Measurements from ENCODE around the gene NLGN1.
A peak's percentile ranks its signal among the peaks of the same experiment; 100 is the strongest.

Gene NLGN1

DNA sequence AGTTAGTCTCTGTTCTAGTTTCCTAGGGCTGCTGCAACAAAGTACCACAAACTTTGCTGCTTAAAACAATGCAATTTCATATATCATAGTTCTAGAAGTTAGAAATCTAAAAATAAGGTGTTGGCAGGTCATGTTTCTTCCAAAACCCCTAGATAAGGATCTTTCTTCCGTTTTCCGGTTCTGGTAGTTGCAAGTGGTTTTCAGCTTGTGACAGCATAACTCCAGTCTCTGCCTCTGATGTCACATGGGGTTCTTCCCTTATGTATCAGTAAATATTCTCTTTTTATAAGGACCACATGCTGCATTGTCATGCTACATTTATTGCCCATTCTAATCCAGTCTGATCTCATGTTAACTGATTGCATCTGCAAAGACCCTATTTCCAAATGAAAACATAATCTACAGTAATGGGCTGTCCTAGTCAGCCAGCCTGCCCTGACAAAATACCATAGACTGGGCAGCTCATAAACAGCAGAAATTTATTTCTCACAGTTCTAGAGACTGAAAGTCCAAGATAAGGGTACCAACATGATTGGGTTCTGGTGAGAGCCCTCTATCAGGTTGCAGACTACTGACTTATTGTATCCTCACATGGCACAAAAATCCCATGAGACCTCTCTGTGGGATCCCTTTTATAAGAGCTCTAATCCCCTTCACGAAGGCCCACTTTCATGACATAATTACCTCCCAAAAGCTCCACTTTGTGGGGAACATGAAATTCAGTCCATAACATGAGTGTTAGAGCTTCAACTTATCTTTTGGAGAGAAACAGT lies 819.6 kb downstream of the NLGN1 start:
- H3K4ac ChIP-seq (ENCODE audit: low read depth, low read length), result no peak overlapping the region
- H3K18ac ChIP-seq (ENCODE audit: low read length), result no peak overlapping the region
- H4K12ac ChIP-seq (ENCODE audit: low read depth, low read length), result no peak overlapping the region
- H2AFZ ChIP-seq (ENCODE audit: insufficient read depth, low read length, poor library complexity), result no peak overlapping the region
- no peak overlapping the region for H3K23ac ChIP-seq (ENCODE audit: low read length)
- no CpG with 5 or more reads among the region's 3 CpGs for WGBS (ENCODE audit: extremely low coverage, insufficient coverage, insufficient read length)
- no peaks in the 10 kb centered on the region for H3K79me2 ChIP-seq (ENCODE audit: control insufficient read depth, insufficient read depth, low read length, poor library complexity)
- no peaks in the 10 kb centered on the region for H3K36me3 ChIP-seq (ENCODE audit: control insufficient read depth in 1 of 2, insufficient read depth in 2 of 2, low read length in 2 of 2)
- no peak overlapping the region for H2BK5ac ChIP-seq (ENCODE audit: low read depth, low read length, poor library complexity)
- no peak overlapping the region for H2AK5ac ChIP-seq (ENCODE audit: low read length)
- no peaks in the 10 kb centered on the region for H3K4me1 ChIP-seq (ENCODE audit: control insufficient read depth in 1 of 2, insufficient read depth in 2 of 2, low read length in 2 of 2)
- H3K4me3 ChIP-seq (ENCODE audit: low read depth, low read length), result no peak overlapping the region
- H3K79me1 ChIP-seq (ENCODE audit: low read length), result no peaks in the 10 kb centered on the region
- H3K4me2 ChIP-seq (ENCODE audit: low read length), result no peak overlapping the region
- H4K91ac ChIP-seq (ENCODE audit: low read depth, low read length), result no peak overlapping the region
- H3K27me3 ChIP-seq (ENCODE audit: insufficient read depth, low read length), result no peaks in the 10 kb centered on the region
- no peak overlapping the region for H2BK120ac ChIP-seq (ENCODE audit: insufficient read depth, low read length, poor library complexity)
- no peak overlapping the region for H3K9ac ChIP-seq (ENCODE audit: low read length)
- H3K9me3 ChIP-seq (ENCODE audit: insufficient read depth, low read depth, low read length), result no peaks in the 10 kb centered on the region
- no peak overlapping the region for H3K27ac ChIP-seq (ENCODE audit: low read depth, low read length)
- H4K8ac ChIP-seq (ENCODE audit: low read depth, low read length), result no peak overlapping the region
- H2BK12ac ChIP-seq (ENCODE audit: low read length), result no peak overlapping the region
- DNase-seq, result no peak
- H3K14ac ChIP-seq (ENCODE audit: low read length), result no peak overlapping the region

DNA sequence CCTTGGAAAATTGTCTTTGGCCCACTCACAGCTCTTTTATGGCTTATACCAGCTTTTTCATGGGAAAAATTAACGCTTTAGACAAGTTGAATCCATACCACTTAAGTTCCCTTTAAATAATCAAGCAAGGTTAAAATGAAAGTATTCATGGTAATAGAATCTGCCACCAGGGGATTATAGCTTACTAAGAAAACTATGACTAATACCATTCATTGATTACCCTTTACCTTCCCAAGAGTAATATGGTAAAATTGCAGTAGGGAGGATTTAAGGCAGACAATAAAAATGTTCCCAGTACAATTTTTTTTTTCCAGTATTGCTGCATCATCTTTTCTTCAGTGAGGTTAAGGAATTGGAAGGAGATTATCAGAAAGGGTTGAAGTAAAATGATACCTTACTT lies 820.5 kb downstream of the NLGN1 start:
- H3K14ac ChIP-seq (ENCODE audit: low read length), result no peak overlapping the region
- no peaks in the 10 kb centered on the region for H3K9me3 ChIP-seq (ENCODE audit: insufficient read depth, low read depth, low read length)
- no peak overlapping the region for H3K18ac ChIP-seq (ENCODE audit: low read length)
- no peak overlapping the region for H4K8ac ChIP-seq (ENCODE audit: low read depth, low read length)
- no peak overlapping the region for H3K9ac ChIP-seq (ENCODE audit: low read length)
- H3K4me1 ChIP-seq (ENCODE audit: control insufficient read depth in 1 of 2, insufficient read depth in 2 of 2, low read length in 2 of 2), result no peaks in the 10 kb centered on the region
- no peak overlapping the region for H2AFZ ChIP-seq (ENCODE audit: insufficient read depth, low read length, poor library complexity)
- H3K23ac ChIP-seq (ENCODE audit: low read length), result no peak overlapping the region
- no peak for DNase-seq
- no peak overlapping the region for H3K4me3 ChIP-seq (ENCODE audit: low read depth, low read length)
- no peaks in the 10 kb centered on the region for H3K79me2 ChIP-seq (ENCODE audit: control insufficient read depth, insufficient read depth, low read length, poor library complexity)
- no peaks in the 10 kb centered on the region for H3K36me3 ChIP-seq (ENCODE audit: control insufficient read depth in 1 of 2, insufficient read depth in 2 of 2, low read length in 2 of 2)
- no peak overlapping the region for H4K12ac ChIP-seq (ENCODE audit: low read depth, low read length)
- no peaks in the 10 kb centered on the region for H3K79me1 ChIP-seq (ENCODE audit: low read length)
- no peak overlapping the region for H4K91ac ChIP-seq (ENCODE audit: low read depth, low read length)
- H2AK5ac ChIP-seq (ENCODE audit: low read length), result no peak overlapping the region
- H2BK120ac ChIP-seq (ENCODE audit: insufficient read depth, low read length, poor library complexity), result no peak overlapping the region
- H3K27me3 ChIP-seq (ENCODE audit: insufficient read depth, low read length), result no peaks in the 10 kb centered on the region
- H2BK12ac ChIP-seq (ENCODE audit: low read length), result no peak overlapping the region
- no CpG with 5 or more reads among the region's 1 CpG for WGBS (ENCODE audit: extremely low coverage, insufficient coverage, insufficient read length)
- H3K4me2 ChIP-seq (ENCODE audit: low read length), result no peak overlapping the region
- no peak overlapping the region for H3K27ac ChIP-seq (ENCODE audit: low read depth, low read length)
- no peak overlapping the region for H3K4ac ChIP-seq (ENCODE audit: low read depth, low read length)
- H2BK5ac ChIP-seq (ENCODE audit: low read depth, low read length, poor library complexity), result no peak overlapping the region

DNA sequence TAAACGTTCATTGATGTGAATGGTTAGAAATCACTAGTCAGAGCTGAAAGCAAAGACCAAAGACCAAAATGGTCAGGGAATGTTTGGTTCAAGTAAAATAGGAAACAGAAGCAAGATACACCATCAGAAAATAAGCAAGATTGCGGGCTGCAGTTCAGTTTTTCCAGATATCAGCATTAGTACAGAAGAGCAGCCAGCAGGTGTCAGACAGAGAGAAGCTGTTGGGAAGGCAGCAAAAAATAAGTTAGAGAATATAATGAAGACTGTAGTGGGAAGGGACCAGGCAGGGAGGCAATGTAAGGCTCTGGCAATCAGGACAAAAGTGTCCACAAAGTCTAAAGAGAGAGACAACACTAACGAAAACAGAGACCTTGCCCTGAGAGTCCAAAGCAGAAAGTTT lies 822.2 kb downstream of the NLGN1 start:
- no peaks in the 10 kb centered on the region for H3K36me3 ChIP-seq (ENCODE audit: control insufficient read depth in 1 of 2, insufficient read depth in 2 of 2, low read length in 2 of 2)
- H3K4ac ChIP-seq (ENCODE audit: low read depth, low read length), result no peak overlapping the region
- no peak overlapping the region for H2AK5ac ChIP-seq (ENCODE audit: low read length)
- no peaks in the 10 kb centered on the region for H3K27me3 ChIP-seq (ENCODE audit: insufficient read depth, low read length)
- no peaks in the 10 kb centered on the region for H3K4me1 ChIP-seq (ENCODE audit: control insufficient read depth in 1 of 2, insufficient read depth in 2 of 2, low read length in 2 of 2)
- no peaks in the 10 kb centered on the region for H3K79me1 ChIP-seq (ENCODE audit: low read length)
- no peak overlapping the region for H4K91ac ChIP-seq (ENCODE audit: low read depth, low read length)
- H3K27ac ChIP-seq (ENCODE audit: low read depth, low read length), result no peak overlapping the region
- no peak overlapping the region for H2AFZ ChIP-seq (ENCODE audit: insufficient read depth, low read length, poor library complexity)
- no peak overlapping the region for H3K4me2 ChIP-seq (ENCODE audit: low read length)
- H2BK12ac ChIP-seq (ENCODE audit: low read length), result no peak overlapping the region
- H3K4me3 ChIP-seq (ENCODE audit: low read depth, low read length), result no peak overlapping the region
- no peak overlapping the region for H3K18ac ChIP-seq (ENCODE audit: low read length)
- H3K23ac ChIP-seq (ENCODE audit: low read length), result no peak overlapping the region
- no peak overlapping the region for H4K12ac ChIP-seq (ENCODE audit: low read depth, low read length)
- H3K9me3 ChIP-seq (ENCODE audit: insufficient read depth, low read depth, low read length), result no peaks in the 10 kb centered on the region
- no peak overlapping the region for H4K8ac ChIP-seq (ENCODE audit: low read depth, low read length)
- H2BK120ac ChIP-seq (ENCODE audit: insufficient read depth, low read length, poor library complexity), result no peak overlapping the region
- no CpG with 5 or more reads among the region's 3 CpGs for WGBS (ENCODE audit: extremely low coverage, insufficient coverage, insufficient read length)
- DNase-seq, result peak in 1 of 2 donors; percentile 13
- no peak overlapping the region for H3K9ac ChIP-seq (ENCODE audit: low read length)
- no peak overlapping the region for H3K14ac ChIP-seq (ENCODE audit: low read length)
- H3K79me2 ChIP-seq (ENCODE audit: control insufficient read depth, insufficient read depth, low read length, poor library complexity), result no peaks in the 10 kb centered on the region
- no peak overlapping the region for H2BK5ac ChIP-seq (ENCODE audit: low read depth, low read length, poor library complexity)

DNA sequence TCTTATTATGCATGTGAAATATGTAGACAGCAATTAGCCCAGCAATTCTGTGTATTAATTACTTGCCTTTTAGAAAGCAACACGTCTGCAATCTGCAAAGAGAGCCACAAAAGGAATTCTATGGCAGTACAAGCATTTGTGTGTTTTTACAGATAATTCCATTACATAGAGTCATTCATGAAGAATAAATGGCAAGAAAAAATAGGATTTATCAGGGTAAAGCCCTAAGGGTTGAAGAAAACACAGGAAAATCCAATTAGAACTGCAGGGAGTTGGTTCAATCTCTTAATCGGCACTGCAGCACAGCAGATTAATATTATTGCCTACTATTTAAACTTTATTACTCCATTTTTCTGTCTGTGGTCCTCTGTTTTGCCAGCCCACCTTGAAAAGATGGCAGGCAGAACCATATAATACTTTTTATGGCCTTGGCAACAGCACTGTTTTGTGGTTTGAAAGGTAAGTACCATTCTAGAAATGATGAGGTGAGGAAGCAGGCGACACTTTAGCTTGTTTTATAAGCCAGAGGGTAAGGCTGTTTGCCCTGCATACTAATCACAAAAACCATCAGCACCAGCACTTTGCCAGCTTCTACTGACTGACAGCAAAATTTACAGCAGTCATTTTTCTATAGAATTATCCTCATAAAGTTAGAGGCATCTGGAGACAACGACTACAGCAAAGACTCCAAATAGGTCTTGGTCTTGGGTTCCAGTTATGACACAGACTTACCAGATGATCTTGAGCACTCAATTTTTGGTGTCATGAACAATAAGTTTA lies 823.4 kb downstream of the NLGN1 start:
- Histone ChIP-seq H2BK5ac (ENCODE audit: low read depth, low read length, poor library complexity) (no peak overlapping the region), H2BK12ac (ENCODE audit: low read length) (no peak overlapping the region), H3K79me2 (ENCODE audit: control insufficient read depth, insufficient read depth, low read length, poor library complexity) (no peaks in the 10 kb centered on the region), H3K27me3 (ENCODE audit: insufficient read depth, low read length) (no peaks in the 10 kb centered on the region), H3K14ac (ENCODE audit: low read length) (no peak overlapping the region), H3K4me2 (ENCODE audit: low read length) (no peak overlapping the region), H3K4ac (ENCODE audit: low read depth, low read length) (no peak overlapping the region), H3K4me1 (ENCODE audit: control insufficient read depth in 1 of 2, insufficient read depth in 2 of 2, low read length in 2 of 2) (no peaks in the 10 kb centered on the region), H4K8ac (ENCODE audit: low read depth, low read length) (no peak overlapping the region), H3K23ac (ENCODE audit: low read length) (no peak overlapping the region), H3K79me1 (ENCODE audit: low read length) (no peaks in the 10 kb centered on the region), H2AFZ (ENCODE audit: insufficient read depth, low read length, poor library complexity) (no peak overlapping the region), H3K9ac (ENCODE audit: low read length) (no peak overlapping the region), H3K36me3 (ENCODE audit: control insufficient read depth in 1 of 2, insufficient read depth in 2 of 2, low read length in 2 of 2) (no peaks in the 10 kb centered on the region), H3K9me3 (ENCODE audit: insufficient read depth, low read depth, low read length) (no peaks in the 10 kb centered on the region), H3K4me3 (ENCODE audit: low read depth, low read length) (no peak overlapping the region), H3K18ac (ENCODE audit: low read length) (no peak overlapping the region), H3K27ac (ENCODE audit: low read depth, low read length) (no peak overlapping the region), H4K91ac (ENCODE audit: low read depth, low read length) (no peak overlapping the region), H2AK5ac (ENCODE audit: low read length) (no peak overlapping the region), H4K12ac (ENCODE audit: low read depth, low read length) (no peak overlapping the region), H2BK120ac (ENCODE audit: insufficient read depth, low read length, poor library complexity) (no peak overlapping the region)
- DNase-seq, result no peak
- WGBS (ENCODE audit: extremely low coverage, insufficient coverage, insufficient read length), result no CpG with 5 or more reads among the region's 4 CpGs
